OCI-LY1 (cell line): Measurements from ENCODE around the gene PPP2R2C.

Experiments
- H2AFZ ChIP-seq: fragments of 200-600 bp; sonication (generic), shearing (Covaris generic); 2 replicates; pipeline ENCODE4 v1.6.0; 2014; ENCODE audit warnings: antibody characterized with exemption, mild to moderate bottlenecking, low read length
- H3F3A ChIP-seq: fragments of 200-600 bp; sonication (generic), shearing (Covaris generic); 2 replicates; pipeline ENCODE4 v1.6.0; 2014; ENCODE audit warnings: mild to moderate bottlenecking, antibody characterized with exemption, low read length, moderate library complexity; ENCODE audit not compliant: insufficient read depth
- H3K27ac ChIP-seq: fragments of 200-600 bp; sonication (generic); 2 replicates; pipeline ENCODE4 v1.5.1; 2014; ENCODE audit warnings: low read length, mixed run types, mild to moderate bottlenecking, low read depth; ENCODE audit not compliant: poor library complexity, severe bottlenecking
- H3K27me3 ChIP-seq: fragments of 200-600 bp; sonication (generic); 2 replicates; pipeline ENCODE4 v1.6.0; 2014; ENCODE audit warnings: antibody characterized with exemption, mild to moderate bottlenecking, low read length, moderate library complexity; ENCODE audit not compliant: insufficient read depth
- H3K36me3 ChIP-seq: fragments of 200-600 bp; sonication (generic); 2 replicates; pipeline ENCODE4 v1.6.1; 2014; ENCODE audit warnings: mild to moderate bottlenecking, antibody characterized with exemption, low read length, moderate library complexity, mixed read lengths; ENCODE audit not compliant: insufficient read depth
- H3K4me1 ChIP-seq: fragments of 200-600 bp; sonication (generic); 2 replicates; pipeline ENCODE4 v1.5.1; 2014; ENCODE audit warnings: mild to moderate bottlenecking, low read length, moderate library complexity; ENCODE audit not compliant: insufficient read depth, severe bottlenecking
- H3K4me2 ChIP-seq: fragments of 200-600 bp; sonication (generic), shearing (Covaris generic); 2 replicates; pipeline ENCODE4 v1.6.1; 2014; ENCODE audit warnings: low read length
- H3K4me3 ChIP-seq: fragments of 200-600 bp; sonication (generic); 2 replicates; pipeline ENCODE4 v1.5.1; 2014; ENCODE audit warnings: low read length, low read depth, mild to moderate bottlenecking, mixed read lengths; ENCODE audit not compliant: poor library complexity, severe bottlenecking
- H3K79me2 ChIP-seq: fragments of 200-600 bp; shearing (Covaris generic); 2 replicates; pipeline ENCODE4 v1.6.1; 2016; ENCODE audit warnings: mixed run types, low read length, mixed read lengths; ENCODE audit not compliant: insufficient read depth
- H3K9ac ChIP-seq: fragments of 200-600 bp; sonication (generic), shearing (Covaris generic); 2 replicates; pipeline ENCODE4 v1.6.1; 2014; ENCODE audit warnings: mild to moderate bottlenecking, low read length, mixed read lengths
- H3K9me2 ChIP-seq: fragments of 200-600 bp; sonication (generic), shearing (Covaris generic); 2 replicates; pipeline ENCODE4 v1.6.1; 2014; ENCODE audit warnings: low read depth, mild to moderate bottlenecking, low read length, mixed read lengths
- H3K9me3 ChIP-seq: fragments of 200-600 bp; shearing (Covaris generic); 2 replicates; pipeline ENCODE4 v1.6.1; 2014; ENCODE audit warnings: low read length, mixed read lengths
- H4K20me1 ChIP-seq: fragments of 200-600 bp; sonication (generic), shearing (Covaris generic); 2 replicates; pipeline ENCODE4 v1.6.0; 2016; ENCODE audit warnings: mild to moderate bottlenecking, low read length; ENCODE audit not compliant: insufficient read depth
- EZH2 ChIP-seq: fragments of 200-600 bp; sonication (generic), shearing (Covaris generic); IDR thresholded peaks from 2 replicates; pipeline ENCODE4 v1.8.0; 2017; ENCODE audit warnings: borderline replicate concordance, mixed run types, mild to moderate bottlenecking, antibody characterized with exemption, low read length, moderate library complexity, mixed read lengths
- TF ChIP-seq, protein P1 (sequence below): fragments of 200-600 bp; sonication (generic), shearing (Covaris generic); IDR thresholded peaks from 2 replicates; pipeline ENCODE4 v1.5.1; 2017; ENCODE audit warnings: mild to moderate bottlenecking, antibody characterized with exemption, low read length, moderate library complexity, mixed read lengths

Gene PPP2R2C

DNA sequence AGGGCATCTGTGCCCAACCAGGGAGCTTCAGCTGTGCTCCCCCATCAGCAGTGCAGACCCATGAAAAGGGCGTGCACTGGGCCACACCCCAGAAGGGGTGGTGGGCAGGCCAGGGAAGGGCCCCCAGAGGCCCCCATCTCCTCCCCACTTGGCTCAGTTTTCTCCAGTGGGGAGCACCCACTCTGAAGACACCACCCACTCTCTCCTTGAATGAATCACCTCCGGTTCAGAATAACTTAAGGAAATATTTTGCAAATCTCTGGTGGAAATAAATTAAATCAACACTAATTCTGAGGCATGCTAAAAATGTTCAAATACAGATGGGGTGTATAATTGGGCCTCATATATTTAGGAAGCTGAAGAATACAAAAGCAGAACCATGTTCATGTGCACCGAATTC lies 41.3 kb upstream of the PPP2R2C start:
- H3K27ac ChIP-seq: no peak overlapping the region
- no peaks in the 10 kb centered on the region for H3K9me2 ChIP-seq
- no peaks in the 10 kb centered on the region for H3K4me1 ChIP-seq
- no peaks in the 10 kb centered on the region for H3K79me2 ChIP-seq
- no peak overlapping the region for H2AFZ ChIP-seq
- no peak overlapping the region for H3K4me2 ChIP-seq
- H3K4me3 ChIP-seq: no peak overlapping the region
- H3K27me3 ChIP-seq: no peaks in the 10 kb centered on the region
- H3K36me3 ChIP-seq: no peaks in the 10 kb centered on the region
- H3K9ac ChIP-seq: no peak overlapping the region
- H3F3A ChIP-seq: no peaks in the 10 kb centered on the region
- TF ChIP-seq, protein P1, sequence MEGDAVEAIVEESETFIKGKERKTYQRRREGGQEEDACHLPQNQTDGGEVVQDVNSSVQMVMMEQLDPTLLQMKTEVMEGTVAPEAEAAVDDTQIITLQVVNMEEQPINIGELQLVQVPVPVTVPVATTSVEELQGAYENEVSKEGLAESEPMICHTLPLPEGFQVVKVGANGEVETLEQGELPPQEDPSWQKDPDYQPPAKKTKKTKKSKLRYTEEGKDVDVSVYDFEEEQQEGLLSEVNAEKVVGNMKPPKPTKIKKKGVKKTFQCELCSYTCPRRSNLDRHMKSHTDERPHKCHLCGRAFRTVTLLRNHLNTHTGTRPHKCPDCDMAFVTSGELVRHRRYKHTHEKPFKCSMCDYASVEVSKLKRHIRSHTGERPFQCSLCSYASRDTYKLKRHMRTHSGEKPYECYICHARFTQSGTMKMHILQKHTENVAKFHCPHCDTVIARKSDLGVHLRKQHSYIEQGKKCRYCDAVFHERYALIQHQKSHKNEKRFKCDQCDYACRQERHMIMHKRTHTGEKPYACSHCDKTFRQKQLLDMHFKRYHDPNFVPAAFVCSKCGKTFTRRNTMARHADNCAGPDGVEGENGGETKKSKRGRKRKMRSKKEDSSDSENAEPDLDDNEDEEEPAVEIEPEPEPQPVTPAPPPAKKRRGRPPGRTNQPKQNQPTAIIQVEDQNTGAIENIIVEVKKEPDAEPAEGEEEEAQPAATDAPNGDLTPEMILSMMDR: no peak
- no peak for TF ChIP-seq EZH2
- H4K20me1 ChIP-seq: no peaks in the 10 kb centered on the region
- H3K9me3 ChIP-seq: no peaks in the 10 kb centered on the region

DNA sequence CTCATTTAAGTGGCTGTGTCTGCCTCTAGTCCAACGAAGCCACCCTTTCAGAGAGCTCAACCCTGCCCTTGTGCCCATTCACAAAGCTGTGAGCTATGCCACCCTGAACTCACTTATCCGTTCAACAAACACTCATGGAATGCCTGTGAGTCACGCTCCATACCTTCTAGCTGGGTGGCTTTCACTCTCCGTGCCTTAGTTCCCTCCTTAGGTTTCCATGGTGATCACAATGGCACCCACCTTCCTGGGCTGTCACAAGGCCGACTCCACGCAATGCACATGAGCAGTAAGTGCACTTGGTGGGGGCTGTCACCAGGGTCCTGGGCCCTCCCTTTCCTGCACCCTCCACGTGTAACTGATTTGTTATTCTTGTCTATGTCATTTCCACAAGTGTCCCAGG lies 37.2 kb upstream of the PPP2R2C start:
- Histone ChIP-seq H3K4me3 (no peak overlapping the region), H4K20me1 (no peaks in the 10 kb centered on the region), H2AFZ (no peak overlapping the region), H3K36me3 (no peaks in the 10 kb centered on the region), H3K4me1 (no peaks in the 10 kb centered on the region), H3K27ac (no peak overlapping the region), H3K9me3 (no peaks in the 10 kb centered on the region), H3K27me3 (no peaks in the 10 kb centered on the region), H3K9me2 (no peaks in the 10 kb centered on the region), H3F3A (no peaks in the 10 kb centered on the region), H3K79me2 (no peaks in the 10 kb centered on the region), H3K9ac (no peak overlapping the region), H3K4me2 (no peak overlapping the region)
- TF ChIP-seq, protein P1: no peak
- TF ChIP-seq EZH2: no peak

DNA sequence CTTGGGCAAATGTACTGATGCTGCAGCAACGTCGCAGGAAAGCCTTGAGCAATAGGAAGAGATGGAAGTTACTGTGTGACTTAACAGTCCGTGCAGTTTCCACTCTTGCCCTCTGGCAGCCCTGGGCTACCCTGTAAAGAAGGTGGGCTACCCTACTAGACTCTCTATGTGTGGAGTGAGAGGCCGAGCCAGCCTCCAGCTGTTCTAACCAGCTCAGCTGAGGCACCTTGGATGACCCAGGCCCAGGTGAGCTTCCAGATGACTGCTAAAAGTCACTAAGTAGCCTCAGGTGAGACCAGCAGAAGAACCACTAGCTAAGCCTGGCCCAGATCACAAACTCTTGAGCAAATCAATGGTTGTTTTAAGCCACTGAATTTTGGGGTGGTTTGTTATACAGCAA lies 34.9 kb upstream of the PPP2R2C start:
- no peaks in the 10 kb centered on the region for H3K9me2 ChIP-seq
- no peaks in the 10 kb centered on the region for H3K79me2 ChIP-seq
- no peaks in the 10 kb centered on the region for H4K20me1 ChIP-seq
- H3F3A ChIP-seq: no peaks in the 10 kb centered on the region
- no peak overlapping the region for H3K4me3 ChIP-seq
- no peak overlapping the region for H2AFZ ChIP-seq
- H3K4me1 ChIP-seq: no peaks in the 10 kb centered on the region
- H3K27ac ChIP-seq: no peak overlapping the region
- no peak overlapping the region for H3K4me2 ChIP-seq
- H3K27me3 ChIP-seq: no peaks in the 10 kb centered on the region
- H3K9ac ChIP-seq: no peak overlapping the region
- no peaks in the 10 kb centered on the region for H3K9me3 ChIP-seq
- no peaks in the 10 kb centered on the region for H3K36me3 ChIP-seq
- TF ChIP-seq EZH2: no peak
- TF ChIP-seq, protein P1: no peak
